H1 (cell line): ENCODE measurements around the gene ARL2BP. TPM values are rescaled to one million over a fixed set of nuclear protein-coding genes. Genes with fewer than 3 reads are reported as not detected.

ENCODE experiments used
- CTCF ChIA-PET: fragments of 300-600 bp; sonication (Branson Sonifier 250); formaldehyde crosslinking; loops from one replicate; lab custom pipeline; 2021; ENCODE audit not compliant: partially characterized antibody; lab: Charles Lee
- POLR2A ChIA-PET: fragments of 300-600 bp; sonication (Branson Sonifier 250); formaldehyde crosslinking; loops from one replicate; lab custom pipeline; 2021; ENCODE audit warnings: inconsistent platforms; ENCODE audit not compliant: partially characterized antibody; lab: Charles Lee
- DNase-seq, 2 experiments: peaks; one replicate each; pipeline versions ENCODE4 v3.0.0 to v3.0.0-alpha.2; 2010 to 2022; ENCODE audit warnings: low spot score in 2 of 2, low read depth in 1 of 2, mixed read lengths in 1 of 2
- FAIRE-seq: peaks from 2 replicates; lab custom pipeline; 2011; peaks lifted over from hg19 to GRCh38; lab: Jason Lieb, UNC
- H2AFZ ChIP-seq: 2 replicates; pipeline ENCODE4 v1.8.1; 2012; ENCODE audit warnings: low read length, inconsistent platforms
- H2AK5ac ChIP-seq: 2 replicates; pipeline ENCODE4 v1.6.1; 2013; ENCODE audit warnings: low read depth, low read length
- H2BK120ac ChIP-seq: replicated peaks from 2 replicates; pipeline ENCODE3; 2013; ENCODE audit warnings: low read depth, low read length, inconsistent platforms
- H2BK12ac ChIP-seq: 2 replicates; pipeline ENCODE4 v1.6.1; 2013; ENCODE audit warnings: low read depth, low read length
- H2BK15ac ChIP-seq: 2 replicates; pipeline ENCODE4 v1.6.1; 2013; ENCODE audit warnings: low read length
- H2BK20ac ChIP-seq: 2 replicates; pipeline ENCODE4 v1.6.1; 2013; ENCODE audit warnings: low read length
- H2BK5ac ChIP-seq: 2 replicates; pipeline ENCODE4 v1.6.1; 2013; ENCODE audit warnings: low read depth, low read length
- H3K14ac ChIP-seq: 2 replicates; pipeline ENCODE4 v1.6.1; 2013; ENCODE audit warnings: inconsistent platforms; ENCODE audit not compliant: insufficient read length
- H3K18ac ChIP-seq: 2 replicates; pipeline ENCODE4 v1.6.1; 2013; ENCODE audit warnings: low read length; ENCODE audit errors: extremely low read depth
- H3K23ac ChIP-seq: 2 replicates; pipeline ENCODE4 v1.6.1; 2013; ENCODE audit warnings: inconsistent platforms; ENCODE audit not compliant: insufficient read length
- H3K23me2 ChIP-seq: 2 replicates; pipeline ENCODE4 v1.6.1; 2013; ENCODE audit warnings: low read depth, low read length
- H3K27ac ChIP-seq: 2 replicates; pipeline ENCODE4 v1.6.1; 2011; ENCODE audit warnings: low read depth, low read length, inconsistent platforms
- H3K27me3 ChIP-seq, 4 experiments: replicated peaks in 1 of 4; 1 replicate in 1 of 4; 2 replicates in 3 of 4; pipeline versions ENCODE4 v1.6.1 to v1.8.1; 2011 to 2013; ENCODE audit warnings: low read length in 3 of 4, mild to moderate bottlenecking in 3 of 4, inconsistent platforms in 2 of 4, mixed read lengths in 2 of 4, moderate library complexity in 1 of 4; ENCODE audit not compliant: control insufficient read depth in 3 of 4, insufficient read depth in 3 of 4; ENCODE audit errors: extremely low read depth in 1 of 4
- H3K36me3 ChIP-seq, 4 experiments: 2 replicates each; pipeline versions ENCODE4 v1.6.1 to v1.8.1; 2011 to 2013; ENCODE audit warnings: mild to moderate bottlenecking in 4 of 4, low read length in 3 of 4, moderate library complexity in 2 of 4, control low read depth in 1 of 4, inconsistent platforms in 1 of 4; ENCODE audit not compliant: insufficient read depth in 4 of 4, control insufficient read depth in 2 of 4
- H3K4ac ChIP-seq: replicated peaks from 2 replicates; pipeline ENCODE3; 2013; ENCODE audit warnings: low read length, low read depth, mixed read lengths, inconsistent platforms; ENCODE audit not compliant: insufficient read length
- H3K4me1 ChIP-seq, 4 experiments: replicated peaks in 1 of 4; 1 replicate in 1 of 4; 2 replicates in 3 of 4; pipeline versions ENCODE4 v1.6.1 to v1.8.1; 2011 to 2013; ENCODE audit warnings: low read length in 3 of 4, inconsistent platforms in 2 of 4, mixed read lengths in 1 of 4; ENCODE audit not compliant: insufficient read depth in 4 of 4, control insufficient read depth in 3 of 4
- H3K4me2 ChIP-seq, 2 experiments: 2 replicates each; pipeline versions ENCODE4 v1.6.1 to v1.8.1; 2011 to 2013; ENCODE audit warnings: low read depth in 2 of 2, low read length in 2 of 2, control low read depth in 1 of 2, inconsistent platforms in 1 of 2, mild to moderate bottlenecking in 1 of 2; ENCODE audit not compliant: insufficient read depth in 1 of 2
- H3K4me3 ChIP-seq, 4 experiments: fragments of 200-600, 300-600 bp in 1 of 4; sonication (generic), shearing (Covaris generic), sonication (Bioruptor Twin) in 1 of 4; 2 replicates each; pipeline versions ENCODE4 v1.5.1 to v1.8.1; 2011 to 2016; ENCODE audit warnings: low read length in 4 of 4, low read depth in 3 of 4, control low read depth in 2 of 4, inconsistent platforms in 2 of 4, mild to moderate bottlenecking in 2 of 4, mixed read lengths in 1 of 4, moderate library complexity in 1 of 4; ENCODE audit not compliant: insufficient read depth in 2 of 4; ENCODE audit errors: extremely low read depth in 1 of 4
- H3K56ac ChIP-seq: replicated peaks from 2 replicates; pipeline ENCODE3; 2013; ENCODE audit warnings: low read depth, mild to moderate bottlenecking, mixed read lengths, low read length, inconsistent platforms; ENCODE audit not compliant: insufficient read length
- H3K79me1 ChIP-seq: 2 replicates; pipeline ENCODE4 v1.6.1; 2013; ENCODE audit warnings: low read depth, low read length, control low read depth
- H3K79me2 ChIP-seq, 2 experiments: 2 replicates each; pipeline versions ENCODE4 v1.6.1 to v1.8.1; 2012 to 2013; ENCODE audit warnings: low read length in 2 of 2, mild to moderate bottlenecking in 2 of 2, inconsistent platforms in 1 of 2; ENCODE audit not compliant: insufficient read depth in 2 of 2, control insufficient read depth in 1 of 2
- H3K9ac ChIP-seq, 4 experiments: replicated peaks in 1 of 4; 1 replicate in 1 of 4; 2 replicates in 3 of 4; pipeline versions ENCODE4 v1.6.1 to v1.8.1; 2011 to 2013; ENCODE audit warnings: low read depth in 3 of 4, low read length in 3 of 4, control low read depth in 2 of 4, mild to moderate bottlenecking in 2 of 4, moderate library complexity in 2 of 4, inconsistent platforms in 1 of 4; ENCODE audit errors: extremely low read depth in 1 of 4
- H3K9me3 ChIP-seq, 2 experiments: 2 replicates each; pipeline versions ENCODE4 v1.6.1 to v1.8.1; 2012 to 2013; ENCODE audit warnings: mild to moderate bottlenecking in 2 of 2, moderate library complexity in 2 of 2, control low read depth in 1 of 2, inconsistent platforms in 1 of 2, low read depth in 1 of 2, low read length in 1 of 2, mixed read lengths in 1 of 2; ENCODE audit not compliant: insufficient read depth in 2 of 2
- H4K20me1 ChIP-seq, 2 experiments: replicated peaks in 1 of 2; 2 replicates each; pipeline versions ENCODE3 to v1.8.1; 2011 to 2013; ENCODE audit warnings: inconsistent platforms in 2 of 2, low read length in 2 of 2, mild to moderate bottlenecking in 1 of 2; ENCODE audit not compliant: insufficient read depth in 2 of 2, control insufficient read depth in 1 of 2
- H4K5ac ChIP-seq: 2 replicates; pipeline ENCODE4 v1.6.1; 2013; ENCODE audit warnings: low read length, low read depth, mixed read lengths, inconsistent platforms; ENCODE audit not compliant: insufficient read length
- H4K8ac ChIP-seq: 2 replicates; pipeline ENCODE4 v1.8.0; 2013; ENCODE audit warnings: mild to moderate bottlenecking, moderate library complexity, low read length, inconsistent platforms; ENCODE audit not compliant: insufficient read depth; ENCODE audit errors: extremely low read depth
- H4K91ac ChIP-seq: replicated peaks from 2 replicates; pipeline ENCODE3; 2013; ENCODE audit warnings: low read length, mixed read lengths, inconsistent platforms; ENCODE audit not compliant: insufficient read length
- ASH2L ChIP-seq: fragments of 200-600, 300-600 bp; sonication (generic); IDR thresholded peaks from one replicate; pipeline ENCODE4 v1.7.1; 2017; ENCODE audit warnings: low read length
- CREB1 ChIP-seq: IDR thresholded peaks from 2 replicates; pipeline ENCODE4 v1.6.1; 2012; ENCODE audit warnings: inconsistent platforms
- EP300 ChIP-seq, 2 experiments: IDR thresholded peaks; 1 replicate in 1 of 2; 2 replicates in 1 of 2; pipeline ENCODE4 v1.6.1; 2011 to 2012; ENCODE audit warnings: low read depth in 2 of 2, low read length in 2 of 2, mild to moderate bottlenecking in 2 of 2, borderline replicate concordance in 1 of 2, inconsistent platforms in 1 of 2, moderate library complexity in 1 of 2
- FOSL1 ChIP-seq: IDR thresholded peaks from 2 replicates; pipeline ENCODE4 v1.6.1; 2011; ENCODE audit warnings: mild to moderate bottlenecking, low read depth, low read length, moderate library complexity; ENCODE audit not compliant: insufficient read depth
- WGBS, 2 experiments: shearing (Covaris generic) in 1 of 2; methylation state at CpG; one replicate each; pipeline versions ENCODE4 v1.1.6 to v1.1.7; 2013 to 2015; ENCODE audit warnings: low lambda C conversion rate in 2 of 2, mixed read lengths in 2 of 2, inconsistent platforms in 1 of 2, low coverage in 1 of 2, missing lambda C conversion rate in 1 of 2; ENCODE audit not compliant: insufficient replicate concordance in 2 of 2, insufficient coverage in 1 of 2, insufficient read length in 1 of 2; ENCODE audit errors: extremely low coverage in 1 of 2, missing lambda C conversion rate in 1 of 2; 5-methylcytosine and 5-hydroxymethylcytosine counted together
- polyA plus RNA-seq, 7 experiments: library from polyadenylated mRNA; depleted of rRNA in 3 of 7; stranded (reverse) in 5 of 7; unstranded in 2 of 7; fragments of >200 nt in 5 of 7; fragments of 200-250 nt in 2 of 7; gene quantifications; 1 replicate in 5 of 7; 2 replicates in 1 of 7; 4 replicates in 1 of 7; pipeline versions ENCODE4 v1.2.1 to v1.2.3, GENCODE V29; 2011 to 2013; ENCODE audit warnings: missing spikeins in 2 of 7, mixed read lengths in 2 of 7
- total RNA-seq: library from RNA; stranded (reverse); fragmentation: NEBNext Ultra II Directional; extraction: Animal tissue kit (Norgen Biotek cat#: 25700); gene quantifications from 2 replicates; pipeline ENCODE4 v1.2.1, GENCODE V29; 2021

Gene ARL2BP
- total and polyA plus RNA-seq, 2 of the 8 experiments (the other 6 are each of a cell fraction or from before 2014, with no cell fraction given): 13.6 to 18.3 TPM

DNA sequence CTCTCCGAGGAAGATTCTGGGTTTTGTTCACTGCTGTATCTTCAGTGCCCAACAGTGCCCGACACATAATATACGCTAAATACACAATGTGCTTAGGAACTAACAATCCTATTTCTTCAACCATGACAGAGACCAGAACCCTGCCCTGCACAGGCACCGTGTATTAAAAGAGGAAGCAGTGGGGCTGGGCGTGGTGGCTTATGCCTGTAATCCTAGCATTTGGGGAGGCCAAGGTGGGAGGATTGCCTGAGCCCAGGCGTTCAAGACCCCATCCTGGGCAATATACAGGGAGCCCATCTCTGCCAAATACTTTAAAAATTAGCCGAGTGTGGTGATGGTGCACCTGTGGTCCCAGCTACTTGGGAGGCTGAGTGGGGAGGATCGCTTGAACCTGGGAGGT is 19.3 kb downstream of the ARL2BP start:
- Histone ChIP-seq H3K14ac (no peak overlapping the region), H2BK12ac (no peak overlapping the region)
- POLR2A ChIA-PET: no interaction called here

More for the DNA sequence above, 19.3 kb downstream of the ARL2BP start:
- no peak overlapping the region for H3K9ac ChIP-seq
- 0 out of 2 replicates have a peak overlapping the region, but pooled peaks have one; percentile 16 for H2AK5ac ChIP-seq
- 0 out of 2 replicates have a peak, but pooled peaks cover 2% of the 10 kb centered on the region for H3K23me2 ChIP-seq
- CTCF ChIA-PET: interaction anchor here (1.1 kb wide), 1 partner anchor 20 kb away, joined by 3 read pairs; no protein-coding TSS in a partner anchor
- no peak overlapping the region for H3K56ac ChIP-seq
- no peak overlapping the region for H4K8ac ChIP-seq
- no peak overlapping the region for H2AFZ ChIP-seq
- H3K36me3 ChIP-seq: no peaks in the 10 kb centered on the region
- H3K79me2 ChIP-seq: no peaks in the 10 kb centered on the region
- no peaks in the 10 kb centered on the region for H3K27me3 ChIP-seq
- H3K9me3 ChIP-seq: no peaks in the 10 kb centered on the region
- no peak overlapping the region for H2BK5ac ChIP-seq
- WGBS, 2 experiments: 89% methylated on average over 8 of the region's 8 CpGs; no CpG with 5 or more reads in 1 of the 2 experiments
- H3K4me3 ChIP-seq: no peak overlapping the region
- no peak for TF ChIP-seq EP300 (IDR thresholded peaks at IDR 0.05; ENCODE audit: borderline replicate concordance in 1 of 2, low read depth in 2 of 2, low read length in 2 of 2)
- TF ChIP-seq CREB1: no peak
- TF ChIP-seq FOSL1: no peak
- no peak for TF ChIP-seq ASH2L
- H3K4me2 ChIP-seq: no peak overlapping the region
- FAIRE-seq (no peak), DNase-seq (no peak)
- no peak overlapping the region for H3K18ac ChIP-seq
- no peaks in the 10 kb centered on the region for H3K79me1 ChIP-seq
- H3K4me1 ChIP-seq: peaks cover 4 to 13% (median 7%) of the 10 kb centered on the region in 4 experiments
- H3K23ac ChIP-seq: no peak overlapping the region
- H4K20me1 ChIP-seq: no peaks in the 10 kb centered on the region
- no peak overlapping the region for H2BK20ac ChIP-seq
- no peak overlapping the region for H3K4ac ChIP-seq
- H4K91ac ChIP-seq: no peak overlapping the region
- no peak overlapping the region for H2BK120ac ChIP-seq
- no peak overlapping the region for H4K5ac ChIP-seq
- H3K27ac ChIP-seq: no peak overlapping the region
- no peak overlapping the region for H2BK15ac ChIP-seq
